Measurements from ENCODE around the gene ZGRF1.
"Not testable (repeated sequence)": the region's sequence is repeated elsewhere in the genome, so short reads cannot be mapped to it uniquely, and the experiment has no call there.

ZGRF1 gene, protein sequence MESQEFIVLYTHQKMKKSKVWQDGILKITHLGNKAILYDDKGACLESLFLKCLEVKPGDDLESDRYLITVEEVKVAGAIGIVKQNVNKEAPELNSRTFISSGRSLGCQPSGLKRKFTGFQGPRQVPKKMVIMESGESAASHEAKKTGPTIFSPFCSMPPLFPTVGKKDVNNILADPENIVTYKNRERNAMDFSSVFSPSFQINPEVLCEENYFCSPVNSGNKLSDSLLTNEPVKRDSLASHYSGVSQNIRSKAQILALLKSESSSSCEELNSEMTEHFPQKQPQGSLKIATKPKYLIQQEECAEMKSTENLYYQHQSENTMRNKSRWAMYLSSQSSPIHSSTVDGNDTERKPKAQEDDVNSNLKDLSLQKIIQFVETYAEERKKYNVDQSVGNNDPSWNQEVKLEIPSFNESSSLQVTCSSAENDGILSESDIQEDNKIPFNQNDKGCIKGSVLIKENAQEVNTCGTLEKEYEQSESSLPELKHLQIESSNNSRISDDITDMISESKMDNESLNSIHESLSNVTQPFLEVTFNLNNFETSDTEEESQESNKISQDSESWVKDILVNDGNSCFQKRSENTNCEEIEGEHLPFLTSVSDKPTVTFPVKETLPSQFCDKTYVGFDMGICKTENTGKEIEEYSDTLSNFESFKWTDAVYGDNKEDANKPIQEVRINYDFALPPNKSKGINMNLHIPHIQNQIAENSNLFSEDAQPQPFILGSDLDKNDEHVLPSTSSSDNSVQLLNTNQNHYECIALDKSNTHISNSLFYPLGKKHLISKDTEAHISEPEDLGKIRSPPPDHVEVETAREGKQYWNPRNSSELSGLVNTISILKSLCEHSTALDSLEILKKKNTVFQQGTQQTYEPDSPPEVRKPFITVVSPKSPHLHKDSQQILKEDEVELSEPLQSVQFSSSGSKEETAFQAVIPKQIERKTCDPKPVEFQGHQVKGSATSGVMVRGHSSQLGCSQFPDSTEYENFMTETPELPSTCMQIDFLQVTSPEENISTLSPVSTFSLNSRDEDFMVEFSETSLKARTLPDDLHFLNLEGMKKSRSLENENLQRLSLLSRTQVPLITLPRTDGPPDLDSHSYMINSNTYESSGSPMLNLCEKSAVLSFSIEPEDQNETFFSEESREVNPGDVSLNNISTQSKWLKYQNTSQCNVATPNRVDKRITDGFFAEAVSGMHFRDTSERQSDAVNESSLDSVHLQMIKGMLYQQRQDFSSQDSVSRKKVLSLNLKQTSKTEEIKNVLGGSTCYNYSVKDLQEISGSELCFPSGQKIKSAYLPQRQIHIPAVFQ (N-terminal part only)

DNA sequence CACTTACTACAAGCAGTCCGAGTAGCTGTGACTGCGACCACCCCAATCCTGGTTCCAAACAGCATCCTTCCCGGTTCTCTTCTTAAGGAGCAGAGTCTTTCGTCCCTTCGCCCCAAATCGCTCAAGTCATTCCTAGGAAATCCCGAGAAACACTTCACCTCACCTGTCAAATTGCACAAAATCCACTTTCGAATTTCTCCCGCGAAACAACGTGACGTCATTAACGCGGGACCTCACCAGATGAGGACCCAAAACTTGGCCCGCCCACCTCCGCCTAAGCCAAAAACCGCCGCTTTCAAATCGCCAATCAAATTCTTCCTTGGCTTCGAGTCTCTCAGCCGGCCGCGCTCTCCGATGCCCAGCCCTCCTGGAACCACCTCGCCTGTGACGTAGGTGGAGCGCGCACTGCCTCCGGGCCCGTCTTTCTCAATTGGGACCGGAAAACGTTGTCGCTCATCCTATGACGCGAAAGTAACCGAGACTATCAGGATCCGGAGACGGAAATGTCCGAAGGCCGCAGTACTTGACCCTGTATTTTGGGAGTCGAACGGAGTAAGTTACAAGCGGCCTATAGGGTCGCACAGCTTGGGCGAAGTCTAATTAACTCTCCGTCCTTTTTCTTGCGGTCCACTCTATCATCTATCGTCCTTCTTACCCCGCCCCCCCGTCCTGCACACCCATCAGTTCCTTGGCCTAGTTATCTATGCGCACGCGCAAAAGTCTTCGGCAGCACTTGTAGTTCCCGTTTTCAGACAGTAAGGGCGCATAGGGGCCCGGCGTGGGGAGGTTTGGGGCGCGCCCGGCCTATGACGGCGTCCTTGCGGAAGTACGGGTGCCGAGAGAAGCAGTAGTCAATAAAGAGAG lies at the start of gene ZGRF1, which contains the start of gene LARP7:
Gene ZGRF1, minus strand, starts transcription at position 222 of the 864 bp plus-strand sequence. CDS start 3,733 bp downstream, outside the sequence.
Gene LARP7, plus strand, starts transcription at position 456 of the 864 bp plus-strand sequence. CDS start 7,527 bp downstream, outside the sequence.
- peak; percentile 96 for DNase-seq

DNA sequence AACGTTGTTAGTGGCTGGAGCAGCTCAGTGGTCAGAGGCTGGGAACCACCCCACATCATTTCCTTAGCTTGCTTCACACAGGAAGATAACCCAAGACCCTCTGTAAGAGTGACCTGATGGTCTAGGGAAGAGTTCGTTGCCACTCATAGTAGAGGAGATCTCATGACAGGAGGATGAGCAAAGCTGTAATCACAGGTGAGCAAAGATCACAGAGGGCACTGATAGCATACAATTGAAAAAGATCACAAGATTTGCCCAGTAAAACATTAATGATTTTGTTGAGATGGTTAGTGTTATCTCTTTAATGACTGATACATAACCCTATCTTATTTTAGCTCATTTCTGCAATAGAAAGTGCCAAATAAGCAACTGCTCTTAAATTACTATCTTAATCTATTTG lies 44.3 kb upstream of the ZGRF1 start:
- no peak for DNase-seq

DNA sequence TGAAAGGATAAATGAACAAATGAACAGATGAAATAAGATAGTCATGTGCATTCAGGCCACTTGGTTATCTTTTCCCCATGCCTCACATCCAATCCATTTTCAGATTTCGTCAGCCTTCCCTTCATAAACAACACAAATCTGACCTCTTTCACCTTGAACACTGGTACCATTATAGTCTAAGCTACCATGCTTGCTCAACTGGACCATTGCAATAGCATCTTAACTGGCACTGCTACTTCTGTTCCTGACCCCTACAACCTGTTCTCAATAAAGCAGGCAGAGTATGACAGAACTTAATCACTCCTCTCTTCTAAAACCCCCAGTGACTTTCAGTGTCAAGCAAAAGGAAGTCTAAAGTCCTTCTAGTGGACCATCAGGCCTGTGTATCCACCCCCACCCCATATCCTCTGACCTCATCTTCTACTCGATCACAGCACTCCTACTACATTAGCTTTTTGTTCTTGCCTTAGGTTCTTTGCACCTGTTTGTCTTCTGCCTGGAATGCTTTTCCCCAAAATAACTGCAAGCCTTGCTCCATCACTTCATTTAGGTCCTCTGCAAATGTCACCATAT lies 40.9 kb upstream of the ZGRF1 start:
- DNase-seq: no peak

DNA sequence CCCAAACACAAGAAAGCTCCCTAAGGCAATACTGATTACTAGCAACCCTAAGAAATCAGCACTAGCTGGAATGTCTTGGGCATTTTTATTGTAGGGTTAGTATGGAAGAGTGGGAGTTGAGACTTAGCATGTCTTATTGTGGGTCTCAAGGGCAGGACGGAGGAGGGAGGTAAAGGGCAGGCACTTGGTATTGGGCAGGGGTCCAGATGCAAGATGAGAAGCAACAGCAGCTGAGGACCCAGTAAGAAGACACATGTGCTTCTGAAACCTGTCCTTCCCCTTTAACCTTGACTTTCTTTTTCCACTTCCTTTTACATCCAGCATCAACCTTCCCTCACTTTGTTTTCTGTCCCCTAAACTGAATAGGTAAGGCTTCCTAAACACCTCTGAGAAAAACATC lies 37.7 kb upstream of the ZGRF1 start:
- no peak for DNase-seq

DNA sequence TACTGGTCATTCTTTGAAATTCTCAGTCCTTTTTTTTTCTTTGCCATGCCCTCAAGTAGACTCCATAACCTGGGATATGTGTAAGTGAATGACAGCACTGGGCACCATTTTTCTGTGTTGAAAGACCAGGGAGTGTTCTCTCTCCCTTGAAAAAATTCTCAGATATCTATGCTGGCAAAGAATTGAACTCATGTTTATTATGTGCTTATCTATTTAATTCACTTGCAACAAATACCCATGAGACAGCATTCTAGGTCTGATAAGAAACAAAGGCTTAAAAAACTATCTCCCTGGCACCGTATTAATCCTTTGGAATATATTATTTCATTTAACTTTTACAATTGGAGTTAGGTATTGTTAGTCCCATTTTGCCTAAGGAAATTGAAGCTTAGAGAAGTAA lies 37.0 kb upstream of the ZGRF1 start:
- DNase-seq: no peak

DNA sequence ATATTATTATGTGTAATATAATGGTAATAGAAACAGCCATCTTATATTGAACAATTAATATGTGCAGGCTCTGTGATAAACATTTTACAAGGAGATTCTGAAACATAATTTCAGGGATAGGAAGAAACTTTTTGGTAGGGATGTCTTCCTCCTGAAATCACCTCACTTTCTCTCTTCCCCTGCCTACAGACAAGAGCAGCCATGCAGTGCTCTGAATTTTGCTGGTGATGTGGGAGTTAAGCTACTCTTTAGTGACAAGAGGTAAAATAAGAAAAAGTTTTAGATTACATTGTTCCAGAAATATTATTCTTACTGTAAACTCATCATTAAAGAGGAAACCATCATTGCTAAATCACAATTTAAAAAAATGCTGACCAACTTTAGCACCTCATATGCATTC lies 36.4 kb upstream of the ZGRF1 start:
- DNase-seq: no peak

DNA sequence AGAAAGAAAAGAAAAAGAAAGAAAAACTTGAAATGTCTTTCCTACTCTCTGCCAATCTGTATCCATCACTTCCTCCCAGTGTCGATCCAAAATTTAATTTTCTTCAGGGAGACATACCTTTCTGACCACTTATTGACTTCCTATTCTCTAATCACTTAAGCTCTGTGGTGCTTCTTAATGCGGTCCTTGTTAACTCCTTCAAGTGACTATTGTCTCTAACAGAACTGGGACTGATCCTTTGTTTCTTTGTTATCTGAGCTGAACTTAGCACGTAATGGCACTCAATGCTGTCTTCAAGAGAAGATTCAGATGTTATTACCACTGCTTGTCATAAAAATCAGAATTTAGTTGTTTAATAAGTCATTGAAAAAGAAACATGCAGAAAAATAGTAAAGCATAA lies 31.4 kb upstream of the ZGRF1 start:
- no peak for DNase-seq

DNA sequence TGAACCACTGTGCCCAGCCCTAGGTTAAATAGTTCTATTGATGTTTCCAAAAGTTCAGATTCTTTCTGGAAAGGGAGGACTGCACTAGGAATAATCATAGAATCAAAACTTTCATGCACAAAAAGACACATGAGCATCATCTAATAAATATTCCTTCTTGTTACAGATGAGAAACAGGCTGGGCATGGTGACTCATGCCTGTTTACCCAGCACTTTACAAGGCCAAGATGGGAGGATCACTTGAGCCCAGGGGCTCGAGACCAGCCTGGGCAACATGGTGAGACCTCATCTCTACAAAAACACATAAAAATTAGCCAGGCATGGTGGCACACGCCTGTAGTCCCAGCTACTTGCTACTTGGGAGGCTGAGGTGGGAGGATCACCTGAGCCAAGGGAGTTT lies 27.9 kb upstream of the ZGRF1 start:
- DNase-seq: no peak

DNA sequence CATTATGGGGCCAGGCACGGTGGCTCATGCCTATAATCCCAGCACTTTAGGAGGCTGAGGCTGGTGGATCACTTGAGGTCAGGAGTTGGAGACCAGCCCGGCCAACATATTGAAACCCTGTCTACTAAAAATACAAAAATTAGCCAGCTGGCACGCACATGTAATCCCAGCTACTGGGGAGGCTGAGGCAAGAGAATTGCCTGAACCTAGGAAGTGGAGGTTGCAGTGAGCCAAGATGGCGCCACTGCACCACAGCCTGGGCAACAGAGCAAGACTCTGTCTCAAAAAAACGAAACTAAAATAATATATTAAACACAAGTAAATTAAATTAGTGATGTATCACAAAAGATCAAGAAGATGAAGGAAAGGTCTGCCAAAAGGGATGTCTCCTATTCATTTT lies 19.4 kb upstream of the ZGRF1 start:
- not testable (repeated sequence) for DNase-seq

DNA sequence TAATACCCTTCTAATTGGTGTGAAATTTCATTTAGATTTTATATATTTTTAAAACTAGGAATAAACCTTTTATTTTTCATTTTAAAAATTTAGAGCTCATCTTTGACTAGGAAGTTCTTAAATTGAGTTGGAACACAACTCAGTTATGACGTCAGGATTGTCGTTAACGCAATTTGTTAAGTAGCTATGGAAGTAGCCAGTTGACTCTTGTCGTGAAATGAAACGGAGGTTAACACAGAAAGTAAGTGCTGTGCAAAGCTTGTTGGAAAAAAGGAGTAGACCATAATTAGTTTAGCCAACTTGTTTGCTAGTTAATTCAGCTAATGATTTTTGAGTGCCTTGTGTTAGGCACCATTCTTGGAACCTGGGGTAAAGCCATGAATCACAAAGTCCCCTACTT lies 18.6 kb upstream of the ZGRF1 start:
- DNase-seq: no peak

DNA sequence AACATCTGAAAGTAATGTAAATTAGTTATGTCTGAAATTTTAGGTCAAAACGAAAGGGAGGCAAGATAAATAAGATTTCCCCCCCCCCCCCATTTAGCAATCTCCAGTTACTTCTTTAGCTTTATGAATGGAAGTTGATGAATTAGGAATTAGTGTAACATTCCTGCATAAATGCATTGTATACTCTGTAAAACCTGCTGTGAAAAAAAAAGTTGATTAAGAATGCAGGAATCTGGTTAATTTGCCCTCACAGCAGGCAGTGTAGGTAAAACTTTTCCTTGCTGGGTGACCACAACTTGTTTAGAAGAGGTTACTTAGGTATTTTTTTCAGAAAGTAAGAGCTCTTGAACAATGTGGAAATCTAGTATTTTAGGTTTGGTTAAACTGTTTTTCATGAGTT lies 15.5 kb upstream of the ZGRF1 start:
- DNase-seq: no peak

DNA sequence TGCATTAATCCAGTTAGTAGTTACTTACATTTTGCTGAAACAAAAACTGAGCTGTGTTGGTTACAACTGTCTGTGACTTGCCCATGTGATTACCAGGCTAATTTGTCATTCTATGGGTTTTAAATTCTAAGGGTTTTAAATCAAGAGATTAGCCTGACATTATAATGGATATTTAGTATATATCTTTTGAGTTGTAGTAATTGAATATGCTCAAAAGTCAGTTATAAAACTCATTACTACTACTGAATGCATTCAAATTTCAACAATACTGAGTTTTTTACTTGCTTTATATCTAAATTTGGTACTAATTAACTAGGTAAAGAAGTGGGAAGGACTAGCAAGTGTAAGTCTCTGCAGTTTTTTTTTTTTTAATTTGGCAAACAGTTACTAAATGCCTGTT lies 14.9 kb upstream of the ZGRF1 start:
- no peak for DNase-seq

DNA sequence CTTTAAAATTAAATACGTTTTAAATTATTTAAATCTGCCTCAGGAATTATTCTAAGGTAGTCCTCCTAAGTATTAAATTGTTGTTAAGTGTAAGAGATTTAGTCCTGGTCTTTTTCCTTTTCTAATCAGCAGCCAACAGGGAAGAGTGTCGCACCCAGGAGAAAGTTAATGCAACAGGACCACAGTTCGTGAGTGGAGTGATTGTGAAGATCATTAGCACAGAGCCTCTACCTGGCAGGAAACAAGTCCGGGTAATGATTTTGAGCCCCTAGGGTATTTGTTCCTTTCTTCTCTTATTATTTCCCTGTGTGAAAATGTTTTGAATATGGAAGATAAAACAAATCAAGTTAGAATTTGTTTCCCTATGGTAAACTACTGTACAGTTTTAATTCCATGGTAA lies 13.6 kb upstream of the ZGRF1 start:
- no peak for DNase-seq

DNA sequence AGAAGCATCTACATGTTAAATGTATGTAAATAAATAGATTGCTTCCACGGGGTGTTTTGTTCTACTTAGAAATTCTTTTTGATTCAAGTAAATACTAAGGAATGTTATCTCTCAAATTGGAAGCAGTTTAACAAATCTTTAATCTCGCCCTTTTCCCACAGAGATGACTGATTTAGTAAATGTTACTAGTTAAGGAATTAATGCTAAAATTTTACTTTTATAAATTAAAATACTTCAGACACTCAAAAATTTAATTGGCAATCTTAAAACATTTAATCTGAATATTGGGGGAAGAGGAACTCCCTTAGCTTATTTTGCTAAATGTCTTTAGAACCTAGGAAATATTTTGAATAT lies 12.3 kb upstream of the ZGRF1 start:
- DNase-seq: no peak

DNA sequence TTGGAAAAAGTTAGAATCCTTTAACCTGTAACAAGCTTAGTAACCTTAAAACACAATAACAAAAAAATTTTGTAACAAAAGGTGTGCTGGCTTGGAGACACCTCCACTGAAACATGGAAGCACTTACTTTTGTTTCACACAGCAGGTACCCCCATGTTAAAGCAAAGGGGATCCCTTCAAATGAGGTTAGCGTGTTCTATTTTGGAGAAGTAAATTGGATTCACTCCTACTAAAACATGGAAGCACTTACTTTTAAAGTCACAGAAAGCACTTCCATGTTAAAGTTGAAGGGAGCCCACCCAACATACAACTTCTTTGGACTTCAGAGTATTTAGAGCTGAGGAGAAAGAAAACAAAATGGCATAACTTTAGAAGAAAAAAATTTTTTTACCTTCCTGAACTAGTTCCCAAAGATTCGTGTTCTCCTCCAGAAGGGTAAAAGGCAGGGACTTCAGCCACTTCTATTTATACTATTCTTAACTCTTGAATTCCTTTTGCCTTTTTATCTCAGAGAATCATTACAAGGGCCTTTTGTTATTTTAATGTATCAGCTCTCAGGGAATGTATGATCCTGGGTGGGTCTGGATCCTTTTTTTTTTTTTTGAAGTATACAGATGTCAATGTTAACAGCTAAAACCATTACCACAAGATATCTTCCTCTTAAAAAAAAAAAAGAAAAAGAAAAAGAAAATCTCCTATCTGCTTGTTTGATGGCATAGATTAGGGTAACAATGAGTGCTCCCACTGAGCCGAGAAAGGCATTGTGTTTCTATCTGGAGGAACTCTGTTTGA lies 11.8 kb upstream of the ZGRF1 start:
- DNase-seq: no peak

DNA sequence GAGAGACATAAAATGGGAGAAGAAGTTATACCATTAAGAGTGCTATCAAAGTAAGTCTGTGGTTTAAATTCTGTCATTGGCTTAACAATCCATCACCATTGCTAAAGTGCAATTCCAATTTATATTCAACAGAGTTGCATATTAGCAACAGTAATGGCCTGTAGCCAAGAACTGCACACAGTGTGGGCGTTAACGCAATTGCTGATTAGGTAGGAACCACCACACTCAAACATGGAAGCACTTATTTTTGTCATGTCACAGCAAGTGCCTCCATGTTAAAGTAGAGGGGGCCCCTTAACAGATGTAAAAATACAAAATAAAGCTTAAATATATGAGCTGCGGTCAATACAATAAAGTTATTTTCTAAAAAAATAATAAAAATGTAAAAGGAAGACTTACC lies 11.1 kb upstream of the ZGRF1 start:
- no peak for DNase-seq

DNA sequence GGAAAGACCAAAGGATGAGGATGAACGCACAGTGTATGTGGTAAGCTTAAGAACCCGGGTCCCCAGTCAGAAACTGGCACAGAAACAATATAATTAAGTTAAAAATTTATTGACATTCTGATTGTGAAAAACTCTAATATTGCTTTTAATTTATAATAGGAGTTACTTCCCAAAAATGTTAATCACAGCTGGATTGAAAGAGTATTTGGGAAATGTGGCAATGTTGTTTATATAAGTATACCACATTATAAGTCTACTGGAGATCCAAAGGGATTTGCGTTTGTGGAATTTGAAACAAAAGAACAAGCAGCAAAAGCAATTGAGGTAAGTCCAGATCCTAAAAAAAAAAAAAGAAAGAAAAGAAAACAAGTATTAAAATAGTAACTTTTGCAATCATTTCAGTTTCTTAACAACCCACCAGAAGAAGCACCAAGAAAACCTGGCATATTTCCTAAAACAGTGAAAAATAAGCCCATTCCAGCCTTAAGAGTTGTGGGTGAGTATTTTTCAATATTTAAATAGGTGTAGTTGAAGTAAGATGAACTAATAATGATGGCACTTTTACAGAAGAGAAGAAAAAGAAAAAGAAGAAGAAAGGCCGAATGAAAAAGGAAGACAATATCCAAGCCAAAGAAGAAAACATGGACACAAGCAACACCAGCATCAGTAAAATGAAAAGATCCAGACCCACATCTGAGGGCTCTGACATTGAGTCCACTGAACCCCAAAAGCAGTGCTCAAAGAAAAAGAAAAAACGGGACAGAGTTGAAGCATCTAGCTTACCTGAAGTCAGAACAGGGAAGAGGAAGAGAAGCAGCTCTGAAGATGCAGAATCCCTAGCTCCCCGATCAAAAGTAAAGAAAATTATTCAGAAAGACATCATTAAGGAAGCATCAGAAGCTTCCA lies 10.2 kb upstream of the ZGRF1 start:
- DNase-seq: no peak

DNA sequence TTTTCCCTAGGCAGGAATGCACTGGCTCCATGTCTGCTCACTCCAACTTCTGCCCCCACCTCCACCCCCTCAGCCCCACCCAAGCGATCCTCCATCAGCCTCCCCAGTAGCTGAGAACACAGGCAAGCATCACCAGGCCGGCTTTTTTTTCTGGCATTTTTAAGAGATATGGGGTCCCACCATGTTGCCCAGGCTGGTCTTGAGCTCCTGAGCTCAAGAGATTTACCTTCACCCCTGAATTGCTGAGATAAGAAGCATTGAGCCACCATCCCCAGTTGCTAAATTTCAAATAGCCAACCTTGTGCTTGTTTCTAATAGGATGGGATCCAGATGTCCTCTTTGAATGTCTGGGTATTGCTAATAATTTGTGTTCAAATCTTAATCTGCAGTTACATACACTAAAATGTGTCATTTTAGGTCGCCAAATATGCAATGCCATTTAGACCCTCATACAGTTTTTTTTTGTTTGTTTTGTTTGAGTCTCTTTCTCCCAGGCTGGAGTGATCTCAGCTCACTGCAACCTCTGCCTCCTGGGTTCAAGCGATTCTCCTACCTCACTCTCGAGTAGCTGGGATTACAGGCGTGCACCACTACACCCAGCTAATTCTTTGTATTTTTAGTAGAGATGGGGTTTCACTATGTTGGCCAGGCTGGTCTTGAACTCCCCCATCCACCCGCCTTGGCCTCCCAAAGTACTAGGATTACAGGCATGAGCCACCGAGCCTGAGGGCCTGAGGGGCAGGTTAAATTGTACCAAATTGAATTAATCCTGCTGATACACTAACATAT lies 9.0 kb upstream of the ZGRF1 start:
- no peak for DNase-seq
